G401.6 (cell line): ENCODE data around the gene CBX4.

ENCODE experiments used
- FAIRE-seq: peaks from 2 replicates; lab custom pipeline; 2012; peaks lifted over from hg19 to GRCh38; lab: Jason Lieb, UNC

Gene CBX4

GRCh38 chr17:79799174-79799537 lies 40.1 kb downstream of the CBX4 start:
- FAIRE-seq = no peak

- no peak for FAIRE-seq
These were observed 40.7 kb downstream of the CBX4 start for GRCh38 chr17:79798299-79799173.

GRCh38 chr17:79797492-79798298 lies 41.5 kb downstream of the CBX4 start:
- no peak for FAIRE-seq

GRCh38 chr17:79796763-79797491 lies 42.3 kb downstream of the CBX4 start, which contains the start of gene CBX8:
CBX8 (minus strand) TSS chr17:79797077; CDS start chr17:79796998, 79 bp downstream.
- peak; percentile 96 for FAIRE-seq

- FAIRE-seq = no peak
These were observed 42.8 kb downstream of the CBX4 start for GRCh38 chr17:79796444-79796762.

- no peak for FAIRE-seq
These were observed 43.3 kb downstream of the CBX4 start for GRCh38 chr17:79795795-79796443.

- FAIRE-seq = no peak
These were observed 44.4 kb downstream of the CBX4 start for GRCh38 chr17:79794659-79795511.

- FAIRE-seq = peak; percentile 98
These were observed 45.3 kb downstream of the CBX4 start for GRCh38 chr17:79793924-79794304.

GRCh38 chr17:79792984-79793923 lies 46.0 kb downstream of the CBX4 start:
- no peak for FAIRE-seq

- FAIRE-seq = peak; percentile 23
These were observed 46.8 kb downstream of the CBX4 start for GRCh38 chr17:79792341-79792871.

- no peak for FAIRE-seq
These were observed 47.5 kb downstream of the CBX4 start for GRCh38 chr17:79791735-79792161.

GRCh38 chr17:79790805-79791734 lies 48.2 kb downstream of the CBX4 start:
- FAIRE-seq = no peak

- no peak for FAIRE-seq
These were observed 49.1 kb downstream of the CBX4 start for GRCh38 chr17:79789943-79790804.

GRCh38 chr17:79788989-79789942 lies 50.0 kb downstream of the CBX4 start:
- FAIRE-seq = no peak

- FAIRE-seq = no peak
These were observed 50.8 kb downstream of the CBX4 start for GRCh38 chr17:79788455-79788854.

GRCh38 chr17:79786930-79787643 lies 52.2 kb downstream of the CBX4 start:
- no peak for FAIRE-seq
